ENCODE data around the gene KANK2.

The KANK2 gene

GRCh38 chr19:11145536-11145924, 51.8 kb downstream of the KANK2 start:
- Histone ChIP-seq H3K36me3 (ENCODE audit: insufficient read depth, low read length) (peaks cover 76% of the 10 kb centered on the region), H3K27ac (ENCODE audit: low read length) (no peak overlapping the region)
- no peak for ATAC-seq (ENCODE audit: insufficient read depth, low read depth)

DNA sequence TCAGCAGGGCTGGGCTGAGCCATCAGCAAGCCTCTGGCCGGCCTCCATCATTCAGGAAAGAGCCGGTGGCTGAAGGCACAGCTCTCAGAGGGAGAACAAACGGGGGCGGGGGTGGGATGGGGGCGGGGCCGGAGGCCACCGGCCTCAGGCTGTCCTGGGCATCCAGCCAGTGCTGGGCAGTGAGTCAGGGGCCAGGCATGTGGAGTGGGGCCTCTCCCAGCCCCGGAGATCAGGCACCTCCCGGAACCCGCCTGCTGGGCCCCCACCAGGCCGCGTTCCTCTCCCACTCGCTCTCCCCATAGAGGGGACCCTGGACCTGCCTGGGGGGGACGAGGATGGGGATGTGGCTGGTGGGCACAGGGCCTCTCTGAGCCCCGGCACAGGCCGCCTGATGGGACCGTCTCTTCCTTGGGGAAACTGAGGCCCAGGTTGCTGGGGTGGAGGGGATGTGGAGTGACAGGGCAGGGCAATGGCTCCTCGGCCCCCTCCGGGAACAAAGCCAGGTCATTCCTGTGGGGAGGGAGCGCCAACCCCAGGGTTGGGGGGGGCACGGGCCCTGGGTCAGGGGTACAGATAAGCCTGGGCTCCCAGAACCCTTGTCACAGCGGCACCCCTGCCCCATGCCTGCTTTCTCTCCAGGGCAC, 54.7 kb downstream of the KANK2 start:
- Histone ChIP-seq H4K20me1 (ENCODE audit: insufficient read depth, low read length) (peaks cover 27% of the 10 kb centered on the region), H3K36me3 (ENCODE audit: insufficient read depth, low read length) (peaks cover 55% of the 10 kb centered on the region), H3K4me3 (ENCODE audit: low read depth in 1 of 2, low read length in 2 of 2) (no peak overlapping the region), H3K9me3 (ENCODE audit: insufficient read depth, low read length, severe bottlenecking) (no peaks in the 10 kb centered on the region), H2AFZ (ENCODE audit: low read depth, low read length) (no peak overlapping the region), H3K79me2 (ENCODE audit: insufficient read depth, low read length) (peaks cover 16% of the 10 kb centered on the region), H3K4me2 (ENCODE audit: insufficient read depth, low read length) (no peak overlapping the region), H3K27ac (ENCODE audit: low read length) (peak overlapping the region; percentile 5; the same call in 1 of the 2 replicates), H3K27me3 (ENCODE audit: insufficient read depth, low read length, poor library complexity) (no peaks in the 10 kb centered on the region), H3K4me1 (ENCODE audit: insufficient read depth, low read length) (peaks cover 4% of the 10 kb centered on the region; the same call in 1 of the 2 replicates), H3K9ac (ENCODE audit: low read depth, low read length) (no peak overlapping the region)
- no peak for DNase-seq
- no peak for TF ChIP-seq EZH2 (IDR thresholded peaks at IDR 0.05; ENCODE audit: borderline replicate concordance, low read depth, low read length, severe bottlenecking)
- TF ChIP-seq CTCF (IDR thresholded peaks at IDR 0.05; ENCODE audit: borderline replicate concordance, extremely low read depth, low read length, poor library complexity, severe bottlenecking) = no peak
- ATAC-seq (ENCODE audit: insufficient read depth, low read depth) = no peak

More at GRCh38 chr19:11145536-11145924, 51.8 kb downstream of the KANK2 start:
- Histone ChIP-seq H3K27me3 (ENCODE audit: insufficient read depth, low read length, poor library complexity) (no peaks in the 10 kb centered on the region), H3K4me3 (ENCODE audit: low read depth in 1 of 2, low read length in 2 of 2) (no peak overlapping the region), H3K4me2 (ENCODE audit: insufficient read depth, low read length) (no peak overlapping the region), H3K9ac (ENCODE audit: low read depth, low read length) (no peak overlapping the region), H4K20me1 (ENCODE audit: insufficient read depth, low read length) (peaks cover 28% of the 10 kb centered on the region), H3K79me2 (ENCODE audit: insufficient read depth, low read length) (peaks cover 39% of the 10 kb centered on the region), H3K4me1 (ENCODE audit: insufficient read depth, low read length) (peaks cover 4% of the 10 kb centered on the region; the same call in 1 of the 2 replicates), H3K9me3 (ENCODE audit: insufficient read depth, low read length, severe bottlenecking) (no peaks in the 10 kb centered on the region), H2AFZ (ENCODE audit: low read depth, low read length) (no peak overlapping the region)
- TF ChIP-seq EZH2 (IDR thresholded peaks at IDR 0.05; ENCODE audit: borderline replicate concordance, low read depth, low read length, severe bottlenecking) (no peak), CTCF (IDR thresholded peaks at IDR 0.05; ENCODE audit: borderline replicate concordance, extremely low read depth, low read length, poor library complexity, severe bottlenecking) (no peak)
- DNase-seq = no peak

DNA sequence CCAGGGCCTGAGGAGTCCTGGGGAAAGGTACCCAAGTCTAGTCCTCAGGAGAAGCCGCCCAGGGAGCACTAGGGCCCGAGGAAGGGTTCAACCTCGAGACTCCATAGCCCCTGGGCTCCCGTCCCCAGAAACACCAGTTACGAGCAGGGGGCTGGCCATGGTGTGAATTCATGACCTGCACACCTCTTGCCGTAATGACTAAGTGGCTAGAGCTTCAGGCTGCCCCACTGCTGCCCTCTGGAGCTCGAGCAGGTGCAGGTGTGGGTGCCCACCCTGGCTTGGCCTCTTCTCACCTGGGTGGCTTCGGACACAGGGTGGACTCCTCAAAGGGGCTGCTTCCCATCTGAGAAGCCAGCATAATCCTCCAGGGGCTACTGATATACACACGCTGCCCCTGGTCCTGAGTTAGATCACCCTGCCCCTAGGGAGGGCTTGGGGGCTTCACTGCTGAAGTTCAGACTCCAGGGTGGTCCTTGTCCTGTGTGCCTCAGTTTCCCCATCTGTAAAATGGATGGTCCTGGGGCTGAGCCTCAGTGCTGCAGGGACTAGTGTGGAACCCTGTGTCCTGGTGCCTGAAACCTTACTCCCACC, 55.3 kb downstream of the KANK2 start:
- Histone ChIP-seq H3K4me2 (ENCODE audit: insufficient read depth, low read length) (no peak overlapping the region), H3K4me3 (ENCODE audit: low read depth in 1 of 2, low read length in 2 of 2) (no peak overlapping the region), H3K79me2 (ENCODE audit: insufficient read depth, low read length) (peaks cover 10% of the 10 kb centered on the region), H2AFZ (ENCODE audit: low read depth, low read length) (no peak overlapping the region), H3K36me3 (ENCODE audit: insufficient read depth, low read length) (peaks cover 48% of the 10 kb centered on the region), H3K9me3 (ENCODE audit: insufficient read depth, low read length, severe bottlenecking) (no peaks in the 10 kb centered on the region), H3K4me1 (ENCODE audit: insufficient read depth, low read length) (peaks cover 4% of the 10 kb centered on the region; the same call in 1 of the 2 replicates), H4K20me1 (ENCODE audit: insufficient read depth, low read length) (peaks cover 27% of the 10 kb centered on the region), H3K27me3 (ENCODE audit: insufficient read depth, low read length, poor library complexity) (no peaks in the 10 kb centered on the region), H3K27ac (ENCODE audit: low read length) (no peak overlapping the region), H3K9ac (ENCODE audit: low read depth, low read length) (no peak overlapping the region)
- ATAC-seq (ENCODE audit: insufficient read depth, low read depth) = no peak
- TF ChIP-seq EZH2 (IDR thresholded peaks at IDR 0.05; ENCODE audit: borderline replicate concordance, low read depth, low read length, severe bottlenecking) (no peak), CTCF (IDR thresholded peaks at IDR 0.05; ENCODE audit: borderline replicate concordance, extremely low read depth, low read length, poor library complexity, severe bottlenecking) (no peak)
- DNase-seq = no peak
